SK-N-MC (cell line): ENCODE results near the gene C16orf87.

Experiments
- EZH2 ChIP-seq: fragments of 200-600 bp; sonication (generic); IDR thresholded peaks from one replicate; pipeline ENCODE4 v1.6.1; 2017; ENCODE audit warnings: antibody characterized with exemption
- FOXP2 ChIP-seq: optimal IDR thresholded peaks from 2 replicates; pipeline ENCODE3; 2011; ENCODE audit warnings: mild to moderate bottlenecking, moderate library complexity; ENCODE audit not compliant: insufficient read depth; ENCODE audit errors: extremely low read length, control extremely low read depth
- POLR2AphosphoS5 ChIP-seq: IDR thresholded peaks from 2 replicates; pipeline ENCODE4 v1.6.1; 2012; ENCODE audit warnings: mild to moderate bottlenecking, low read depth, low read length, borderline replicate concordance

DNA sequence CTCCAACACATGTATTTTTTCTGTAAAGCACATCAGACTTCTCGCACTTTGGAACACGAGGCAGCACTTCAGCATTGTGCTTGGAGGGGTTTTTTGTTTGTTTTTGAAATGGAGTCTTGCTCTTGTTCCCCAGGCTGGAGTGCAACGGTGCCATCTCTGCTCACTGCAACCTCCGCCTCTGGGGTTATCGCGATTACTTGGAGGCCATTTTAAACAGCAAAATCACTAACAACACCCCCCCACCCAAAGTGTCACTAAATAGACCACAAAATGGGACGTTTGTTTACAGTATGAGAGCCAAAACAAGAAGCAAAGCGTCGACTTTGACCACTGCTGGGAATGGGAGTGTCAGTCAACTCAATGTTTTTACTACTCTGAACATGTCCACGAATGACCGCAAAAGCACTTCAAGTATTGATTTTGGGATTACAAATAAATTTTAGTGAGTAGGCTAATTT is 9.0 kb upstream of the C16orf87 start:
- no peak for TF ChIP-seq EZH2
- TF ChIP-seq POLR2AphosphoS5: no peak
- TF ChIP-seq FOXP2: no peak
